HG03097 (cell line): Measurements from ENCODE around the gene LMNA.

Experiments
- ATAC-seq: cut with Tn5 transposase; IDR thresholded peaks from one replicate; pipeline ENCODE4 v1.9.1; 2021; ENCODE audit not compliant: unreplicated experiment, low FRiP score

Gene LMNA

DNA sequence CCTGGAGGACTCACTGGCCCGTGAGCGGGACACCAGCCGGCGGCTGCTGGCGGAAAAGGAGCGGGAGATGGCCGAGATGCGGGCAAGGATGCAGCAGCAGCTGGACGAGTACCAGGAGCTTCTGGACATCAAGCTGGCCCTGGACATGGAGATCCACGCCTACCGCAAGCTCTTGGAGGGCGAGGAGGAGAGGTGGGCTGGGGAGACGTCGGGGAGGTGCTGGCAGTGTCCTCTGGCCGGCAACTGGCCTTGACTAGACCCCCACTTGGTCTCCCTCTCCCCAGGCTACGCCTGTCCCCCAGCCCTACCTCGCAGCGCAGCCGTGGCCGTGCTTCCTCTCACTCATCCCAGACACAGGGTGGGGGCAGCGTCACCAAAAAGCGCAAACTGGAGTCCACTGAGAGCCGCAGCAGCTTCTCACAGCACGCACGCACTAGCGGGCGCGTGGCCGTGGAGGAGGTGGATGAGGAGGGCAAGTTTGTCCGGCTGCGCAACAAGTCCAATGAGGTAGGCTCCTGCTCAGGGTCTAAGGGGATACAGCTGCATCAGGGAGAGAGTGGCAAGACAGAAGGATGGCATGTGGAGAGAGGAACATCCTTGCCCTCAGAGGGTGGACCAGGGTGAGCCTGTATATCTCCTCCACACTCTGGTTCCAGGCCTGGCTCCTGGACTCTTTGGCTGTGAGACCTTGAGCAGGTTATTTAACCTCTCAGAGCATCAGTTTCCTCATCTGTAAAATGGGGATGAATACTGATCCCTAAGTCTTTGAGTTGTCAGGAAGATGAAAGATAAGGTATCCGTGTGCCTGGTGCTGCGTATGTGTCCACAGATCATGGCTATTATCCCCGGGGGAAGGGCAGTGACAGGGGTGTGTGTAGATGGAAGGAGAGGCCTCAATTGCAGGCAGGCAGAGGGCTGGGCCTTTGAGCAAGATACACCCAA lies 21.7 kb downstream of the LMNA start:
- no peak for ATAC-seq

DNA sequence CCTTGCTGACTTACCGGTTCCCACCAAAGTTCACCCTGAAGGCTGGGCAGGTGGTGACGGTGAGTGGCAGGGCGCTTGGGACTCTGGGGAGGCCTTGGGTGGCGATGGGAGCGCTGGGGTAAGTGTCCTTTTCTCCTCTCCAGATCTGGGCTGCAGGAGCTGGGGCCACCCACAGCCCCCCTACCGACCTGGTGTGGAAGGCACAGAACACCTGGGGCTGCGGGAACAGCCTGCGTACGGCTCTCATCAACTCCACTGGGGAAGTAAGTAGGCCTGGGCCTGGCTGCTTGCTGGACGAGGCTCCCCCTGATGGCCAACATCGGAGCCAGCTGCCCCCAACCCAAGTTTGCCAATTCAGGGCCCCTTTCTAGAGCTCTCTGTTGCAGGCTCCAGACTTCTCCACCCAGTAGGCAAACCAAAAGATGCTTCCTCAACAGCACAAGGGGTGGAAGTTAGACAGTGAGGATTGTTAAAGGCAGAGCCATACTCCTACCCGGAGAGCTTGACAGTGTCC lies 22.5 kb downstream of the LMNA start:
- no peak for ATAC-seq

- ATAC-seq: no peak
Observed at GRCh38 chr1:156138458-156138867, 24.0 kb downstream of the LMNA start.

DNA sequence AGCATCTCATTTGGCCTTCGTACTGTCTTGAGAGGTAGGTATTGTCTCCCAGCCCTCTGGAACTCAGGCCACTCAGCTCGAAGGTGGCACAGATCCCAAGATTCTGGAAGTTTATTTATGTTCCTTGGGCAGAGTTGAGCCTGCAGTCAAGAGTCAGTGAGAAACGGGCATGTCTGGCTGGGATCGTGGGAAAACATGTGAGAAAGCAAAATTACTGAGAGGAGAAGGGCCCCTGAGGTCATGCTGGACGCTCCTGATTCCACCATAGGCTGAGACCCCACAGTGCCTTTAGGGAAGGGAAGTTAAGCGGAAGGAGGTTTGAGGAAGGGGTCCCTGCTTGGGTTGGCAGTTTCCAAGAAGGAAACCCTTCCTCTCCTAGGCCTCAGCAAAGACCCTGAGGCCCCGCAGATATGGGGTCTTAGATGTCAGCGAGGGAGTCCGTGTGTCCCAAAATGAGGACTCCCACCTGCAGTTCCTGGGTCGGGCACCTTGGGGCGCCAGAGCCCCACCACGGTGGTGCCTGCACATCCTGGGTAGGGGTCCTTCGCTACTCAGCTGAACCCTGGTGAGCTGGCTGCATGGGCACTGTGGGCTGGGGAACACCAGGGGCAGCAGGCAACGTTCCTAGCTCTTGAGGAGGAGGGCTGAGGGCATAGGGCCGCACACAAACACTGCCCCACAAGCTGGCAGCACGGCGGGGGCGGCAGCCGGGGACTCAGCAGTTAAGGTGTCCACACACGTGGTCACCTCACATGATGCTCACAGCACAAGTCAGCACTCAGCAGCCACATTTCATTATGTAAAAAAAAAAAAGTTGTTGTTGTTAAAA lies 26.6 kb downstream of the LMNA start:
- ATAC-seq: no peak

DNA sequence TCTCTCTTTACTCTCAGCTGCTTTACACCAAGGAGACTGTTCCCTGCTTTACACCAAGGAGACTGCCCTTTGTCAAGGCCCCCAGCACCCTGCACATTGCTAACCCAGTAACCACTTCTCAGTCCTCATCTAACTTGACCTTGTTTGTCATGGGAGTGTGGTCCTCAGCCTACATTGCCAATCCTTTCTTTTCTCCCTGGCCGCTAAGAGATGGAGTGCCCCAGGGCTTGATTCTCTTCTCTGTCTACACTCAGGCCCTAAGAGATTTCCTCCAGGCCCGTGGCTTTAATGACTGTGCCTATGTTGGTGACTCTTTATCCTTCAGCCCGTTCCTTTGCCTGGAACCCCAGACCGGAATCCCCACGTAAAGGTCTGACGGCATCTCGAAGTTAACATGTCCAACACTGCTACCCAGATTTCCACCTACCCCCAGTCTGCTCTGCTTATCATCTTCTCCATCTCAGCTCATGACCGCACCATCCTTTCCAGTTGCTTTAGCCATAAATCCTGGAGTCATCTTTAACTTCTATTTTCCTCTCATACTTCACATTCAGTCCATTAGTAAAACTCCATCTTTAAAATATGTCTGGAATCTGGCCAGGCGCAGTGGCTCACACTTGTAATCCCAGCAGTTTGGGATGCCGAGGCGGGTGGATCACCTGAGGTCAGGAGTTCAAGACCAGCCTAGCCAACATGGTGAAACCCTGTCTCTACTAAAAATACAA lies 29.4 kb downstream of the LMNA start:
- no peak for ATAC-seq

DNA sequence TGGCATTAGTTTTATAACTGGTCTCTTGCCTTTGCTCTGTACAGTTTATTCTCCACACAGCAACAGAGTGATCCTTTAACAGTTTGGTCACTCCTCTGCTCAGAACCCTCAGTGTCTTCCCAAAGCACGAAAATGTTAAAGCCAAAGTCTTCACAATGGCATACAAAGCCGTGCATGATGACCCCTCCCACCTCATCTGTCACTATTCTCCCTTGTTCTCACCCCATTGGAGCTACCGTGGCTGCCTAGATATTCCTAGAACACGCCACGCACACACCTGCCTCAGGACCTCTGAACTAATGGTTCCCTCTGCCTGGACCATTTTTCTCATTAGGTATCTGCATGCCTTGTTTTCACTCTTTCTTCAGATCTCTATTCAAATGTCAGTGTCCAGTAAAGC lies 30.2 kb downstream of the LMNA start:
- ATAC-seq: no peak

GRCh38 chr1:156145650-156146019 lies 31.1 kb downstream of the LMNA start:
- ATAC-seq: no peak

- ATAC-seq: no peak
Observed at GRCh38 chr1:156146020-156146768, 31.7 kb downstream of the LMNA start.

- no peak for ATAC-seq
Observed at GRCh38 chr1:156146769-156147405, 32.4 kb downstream of the LMNA start.

GRCh38 chr1:156148216-156148615 lies 33.7 kb downstream of the LMNA start:
- no peak for ATAC-seq

- no peak for ATAC-seq
Observed at GRCh38 chr1:156149374-156150332, 35.1 kb downstream of the LMNA start.

DNA sequence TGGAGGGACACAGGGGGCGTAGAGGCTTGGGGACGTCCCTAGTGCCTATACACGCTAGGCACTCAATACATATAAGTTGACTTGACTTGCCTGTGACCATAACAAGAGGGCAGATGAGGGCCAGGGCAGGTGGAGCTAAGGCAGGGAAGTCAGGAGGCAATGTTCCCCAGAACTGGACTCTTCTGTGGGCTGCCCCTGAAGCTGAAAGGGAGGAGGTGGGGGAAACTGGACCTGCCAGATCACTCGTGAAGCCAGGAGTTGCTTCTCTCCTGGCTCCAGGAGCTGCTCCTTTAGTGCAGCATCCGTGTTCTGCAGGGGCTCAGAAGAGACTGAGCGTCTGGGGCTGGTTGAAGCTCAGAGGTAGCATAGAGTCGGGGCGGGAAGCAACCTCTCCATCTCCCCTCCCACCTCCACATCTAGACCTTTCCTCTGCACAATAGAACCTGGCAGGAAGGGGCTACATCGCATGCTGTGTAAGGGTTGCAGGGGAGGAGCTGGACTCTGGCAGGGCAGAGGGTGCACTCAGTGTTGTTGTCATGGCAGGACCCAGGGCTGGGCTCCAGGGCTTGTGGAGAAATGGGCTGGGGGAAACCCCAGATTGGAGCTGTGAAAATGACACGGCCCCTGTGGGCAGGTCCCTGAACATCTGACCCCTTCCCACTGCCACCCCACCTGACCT lies 36.0 kb downstream of the LMNA start:
- ATAC-seq: no peak

DNA sequence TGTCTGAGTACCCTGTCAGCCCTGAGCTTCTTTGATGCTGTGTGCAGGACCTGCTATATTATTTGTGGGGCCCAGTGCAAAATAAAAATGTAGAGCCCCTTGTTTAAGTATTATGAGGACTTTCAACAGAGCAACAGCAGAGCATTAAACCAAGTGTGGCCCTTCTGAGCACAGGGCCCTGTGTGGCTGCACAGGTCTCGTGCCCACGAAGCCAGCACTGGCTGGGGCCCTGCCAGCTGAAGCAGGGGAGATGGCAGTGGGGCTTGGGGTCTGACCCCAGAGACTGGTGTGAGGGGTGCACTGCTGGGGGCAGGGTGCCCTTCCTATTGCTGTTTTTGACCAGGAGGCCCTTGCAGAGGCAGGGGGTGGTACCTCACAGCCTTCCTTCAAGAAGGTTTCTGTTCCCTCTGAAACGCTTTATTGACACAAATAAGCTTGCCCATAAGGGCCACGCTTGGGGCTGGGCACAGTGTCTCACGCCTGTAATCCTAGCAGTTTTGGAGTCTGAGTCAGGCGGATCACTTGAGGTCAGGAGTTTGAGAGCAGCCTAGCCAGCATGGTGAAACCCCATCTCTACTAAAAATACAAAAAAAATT lies 36.7 kb downstream of the LMNA start:
- ATAC-seq: no peak

DNA sequence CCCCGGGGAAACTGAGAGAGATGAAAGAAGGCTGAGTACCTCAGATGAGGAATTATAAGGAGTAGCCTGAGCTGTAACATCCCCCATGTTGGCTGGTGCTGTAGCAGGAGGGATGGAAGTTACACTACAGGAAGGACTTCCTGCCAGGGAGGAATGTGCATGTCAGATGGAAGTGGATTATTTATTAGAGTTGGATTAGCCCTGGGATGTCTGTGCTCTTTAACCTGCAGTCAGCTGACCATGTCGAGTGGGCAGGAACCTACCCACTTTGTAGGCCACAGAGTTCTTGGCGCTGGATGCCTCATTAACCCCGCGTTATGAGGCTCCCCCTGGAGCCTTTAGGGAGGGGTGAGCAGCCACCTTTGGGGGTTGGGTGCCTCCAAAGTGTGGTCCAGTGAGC lies 38.1 kb downstream of the LMNA start:
- no peak for ATAC-seq

- ATAC-seq: no peak
Observed at GRCh38 chr1:156153362-156153761, 38.9 kb downstream of the LMNA start, which contains the start of gene SEMA4A. Gene SEMA4A, plus strand, starts transcription at chr1:156153585. Its CDS starts 994 bp downstream, at chr1:156154579.

GRCh38 chr1:156154317-156154749 lies 39.8 kb downstream of the LMNA start:
- peak; percentile 47 for ATAC-seq

DNA sequence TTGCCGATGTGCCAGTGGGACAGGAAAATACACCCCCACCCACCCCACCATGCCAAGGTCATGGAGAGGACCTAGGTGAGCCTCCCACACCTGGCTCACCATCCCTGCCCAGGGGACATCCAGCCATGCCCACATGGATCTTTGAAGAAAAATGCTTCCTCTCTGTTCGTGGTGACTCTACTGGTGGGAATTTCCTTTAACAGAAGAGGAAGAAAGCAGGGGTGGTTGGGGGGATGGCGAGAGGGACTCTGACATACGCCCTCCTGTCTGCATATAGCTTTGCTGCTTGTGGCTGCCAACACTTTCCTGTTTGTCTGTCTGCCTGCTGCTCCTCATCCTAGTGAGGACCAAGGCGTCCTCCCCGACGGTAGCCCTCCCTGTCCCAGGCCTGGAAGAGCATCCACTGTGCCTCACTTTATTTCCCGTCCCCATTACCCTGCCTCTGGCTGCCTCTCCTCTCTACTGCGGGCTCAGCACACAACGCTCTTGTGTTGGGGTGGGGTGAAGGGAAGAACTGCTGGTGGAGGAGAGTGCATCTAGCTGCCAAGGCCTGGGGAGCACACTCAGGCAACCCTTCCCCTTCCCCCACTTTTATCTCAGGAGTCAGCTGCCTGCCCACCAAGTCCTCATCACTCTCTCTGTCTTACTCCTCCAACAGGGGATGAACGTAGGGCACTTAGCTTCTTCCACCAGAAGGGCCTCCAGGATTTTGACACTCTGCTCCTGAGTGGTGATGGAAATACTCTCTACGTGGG lies 41.4 kb downstream of the LMNA start:
- ATAC-seq: no peak
